GOT3 (cell line): ENCODE measurements around the gene SEMA4D.

ENCODE experiments used
- DNase-seq: peaks from one replicate; lab custom pipeline; 2025; ENCODE audit warnings: mixed read lengths; lab: John Stamatoyannopoulos, UW

Gene SEMA4D

DNA sequence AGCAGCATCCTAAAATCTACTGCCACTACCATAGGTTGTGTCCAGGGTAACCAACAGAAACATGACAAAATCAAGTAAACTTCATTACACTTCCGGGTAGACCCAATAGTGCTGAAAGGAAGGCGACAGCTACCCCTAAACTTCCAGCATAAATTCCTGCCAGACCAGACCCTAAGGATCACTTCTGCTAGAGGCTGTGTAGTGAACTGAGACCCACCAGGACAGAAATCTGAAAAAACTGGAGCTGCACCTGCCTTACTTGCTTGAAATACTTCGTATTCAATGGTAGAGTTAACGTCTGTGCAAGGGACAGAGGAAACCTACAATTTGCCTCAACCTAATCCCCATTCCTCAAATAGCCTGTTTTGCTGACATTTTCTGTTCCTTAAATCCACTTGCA is 180.6 kb downstream of the SEMA4D start:
- no peak for DNase-seq

DNA sequence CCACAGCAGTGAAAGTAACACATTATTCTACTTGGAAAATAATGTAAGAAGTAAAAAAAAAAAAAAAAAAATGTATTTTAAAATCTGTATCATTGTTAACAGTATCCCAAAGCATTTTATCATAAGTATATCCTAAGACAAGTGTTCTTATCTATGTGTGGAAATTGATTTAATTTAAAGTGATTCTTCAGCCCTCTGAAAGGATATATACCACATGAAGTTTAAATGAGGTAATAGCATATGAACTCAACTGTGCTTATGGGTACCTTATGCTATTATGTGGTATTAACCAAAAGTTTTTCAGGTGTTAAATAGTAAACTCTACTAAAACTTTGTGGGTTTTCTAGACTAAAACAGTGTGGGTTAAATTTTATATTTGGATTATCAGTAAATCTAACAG is 182.4 kb downstream of the SEMA4D start:
- no peak for DNase-seq

DNA sequence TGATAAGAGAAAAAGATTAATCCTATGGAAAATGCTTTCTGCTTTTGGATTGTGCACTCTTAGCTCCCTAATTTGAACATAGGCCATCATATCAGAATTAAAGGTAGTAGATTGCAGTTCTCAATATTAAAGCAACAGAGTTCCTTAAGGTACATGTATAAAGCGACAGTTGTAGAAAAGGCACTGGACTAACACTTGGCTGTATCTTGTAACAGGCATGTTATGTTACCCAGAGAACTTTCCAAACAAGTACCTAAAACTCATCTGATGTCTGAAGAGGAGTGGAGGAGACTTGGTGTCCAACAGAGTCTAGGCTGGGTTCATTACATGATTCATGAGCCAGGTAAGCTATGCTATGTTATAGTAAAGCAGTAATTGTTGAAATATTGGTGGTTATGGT is 183.0 kb downstream of the SEMA4D start:
- no peak for DNase-seq

DNA sequence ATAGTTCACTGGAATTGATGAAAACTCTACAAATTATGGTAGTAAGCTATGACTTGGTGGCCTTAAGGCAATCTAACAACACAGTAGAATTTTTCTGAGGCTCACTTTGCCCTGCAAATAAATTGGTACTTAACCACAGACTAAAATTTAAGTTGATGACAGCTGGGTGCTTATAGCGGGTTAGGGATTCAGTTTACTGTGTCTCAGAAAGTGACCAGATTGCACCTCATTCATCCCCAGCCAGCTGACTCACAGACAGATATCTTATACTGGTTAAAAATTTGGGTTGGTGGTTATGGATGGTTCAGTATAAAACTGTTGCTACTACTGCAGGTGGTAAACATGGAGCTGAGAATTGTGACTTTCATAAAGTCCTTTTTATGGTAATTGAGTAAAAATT is 184.1 kb downstream of the SEMA4D start:
- no peak for DNase-seq

DNA sequence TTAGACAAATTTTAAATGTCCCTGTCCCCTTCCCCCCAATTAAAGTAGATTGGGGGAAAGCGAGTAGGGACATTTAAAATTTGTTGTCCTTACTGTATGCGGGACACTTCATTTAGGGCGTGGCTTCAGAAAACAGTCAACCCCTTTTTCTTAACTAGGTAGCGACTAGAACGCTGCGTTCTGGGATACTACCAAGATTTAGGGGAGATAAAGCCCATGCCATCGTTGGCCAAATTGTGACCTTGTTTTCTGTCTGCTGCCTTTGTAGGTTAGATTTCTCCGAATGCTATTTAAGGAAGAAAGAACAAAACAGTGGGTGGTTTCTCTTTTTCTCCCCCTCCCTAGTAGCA is 185.7 kb downstream of the SEMA4D start:
- no peak for DNase-seq

DNA sequence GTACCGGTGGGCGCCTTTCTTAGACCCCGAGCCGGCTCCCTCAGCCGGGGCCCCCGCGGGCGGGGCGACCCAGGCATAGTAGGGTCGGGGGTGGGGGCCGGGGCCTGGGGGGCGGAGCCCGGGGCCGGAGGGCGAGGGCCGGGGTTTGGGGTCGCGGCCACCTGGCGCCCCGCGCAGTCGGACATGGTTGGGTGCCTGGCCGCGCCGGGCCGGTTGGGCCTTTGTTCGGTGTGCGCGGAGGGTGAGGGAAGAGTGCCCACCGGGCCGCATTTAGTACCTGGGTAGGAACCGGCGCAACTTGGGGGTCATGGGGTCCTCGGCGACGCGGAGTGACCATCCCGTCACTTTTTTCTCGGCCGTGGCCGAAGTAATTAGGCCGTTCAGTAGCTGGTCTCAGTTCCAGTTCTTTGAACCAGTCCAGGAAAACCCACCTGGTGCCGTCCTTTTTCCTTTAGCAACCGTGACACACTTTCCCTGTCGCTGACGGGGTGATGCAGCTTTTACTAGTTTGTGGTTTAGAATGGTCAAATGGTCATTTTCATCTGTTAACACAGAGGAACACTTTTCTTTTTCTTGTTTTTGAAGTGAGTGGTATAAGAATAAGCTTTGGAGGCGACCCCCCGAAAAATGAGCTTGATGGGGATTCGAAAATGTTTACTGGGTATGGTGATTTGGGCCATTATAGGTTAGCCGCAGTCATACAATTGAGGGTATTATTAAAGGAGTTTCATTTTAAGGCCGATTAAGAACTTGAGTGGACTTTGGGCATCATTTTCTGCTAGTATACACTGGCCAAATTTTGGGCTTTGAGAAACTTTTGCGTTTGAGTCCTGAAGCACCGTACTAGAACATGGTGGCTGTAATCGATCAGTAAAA is 186.3 kb downstream of the SEMA4D start:
- no peak for DNase-seq
